ENCODE data around the gene ZNF331. TPM values are rescaled to one million over a fixed set of nuclear protein-coding genes. Genes with fewer than 3 reads are reported as not detected.

The ZNF331 gene
- total and polyA plus RNA-seq, 2 of the 4 experiments (the other 2 are of a cell fraction): 6.6 to 11.1 TPM

DNA sequence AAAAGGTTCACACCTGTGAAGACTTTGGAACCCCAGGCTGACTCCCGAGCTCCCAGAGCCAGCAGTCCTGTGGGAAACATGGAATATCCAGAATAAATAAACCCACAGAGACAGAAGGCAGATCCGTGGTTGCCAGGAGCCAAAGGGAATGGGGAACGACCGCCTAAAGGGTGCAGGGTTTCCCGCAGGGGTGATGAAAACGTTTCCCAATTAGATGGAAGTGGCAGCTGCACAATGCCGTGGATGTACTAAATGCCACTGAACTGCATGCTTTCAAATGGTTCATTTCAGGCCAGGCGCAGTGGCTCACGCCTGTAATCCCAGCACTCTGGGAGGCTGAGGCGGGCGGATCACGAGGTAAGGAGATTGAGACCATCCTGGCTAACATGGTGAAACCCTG, 70.4 kb downstream of the ZNF331 start:
- WGBS, 2 experiments (ENCODE audit: extremely low coverage in 2 of 2, insufficient read length in 1 of 2): 79% methylated on average over 4 of the region's 12 CpGs; no CpG with 5 or more reads in 1 of the 2 experiments
- H3K4me1 ChIP-seq (ENCODE audit: control insufficient read depth, insufficient read depth, low read length): no peaks in the 10 kb centered on the region
- no peak overlapping the region for H3K18ac ChIP-seq (ENCODE audit: low read depth, low read length)
- ChIA-PET POLR2A (ENCODE audit: unreplicated experiment) (no interaction called here), CTCF (no interaction called here)
- H3K56ac ChIP-seq (ENCODE audit: extremely low read depth, insufficient read depth, low read length): no peak overlapping the region
- H3K9me3 ChIP-seq (ENCODE audit: control insufficient read depth, insufficient read depth, low read length): peaks cover 37% of the 10 kb centered on the region
- no peak overlapping the region for H3K4me2 ChIP-seq (ENCODE audit: low read depth, low read length)
- H2BK20ac ChIP-seq (ENCODE audit: low read depth, low read length): no peak overlapping the region
- no peaks in the 10 kb centered on the region for H3K36me3 ChIP-seq (ENCODE audit: control insufficient read depth, insufficient read depth, low read length)
- in situ Hi-C loops (cut with MboI; ENCODE audit: low sequenced_read_pairs): no loop called here
- no peak overlapping the region for H4K8ac ChIP-seq (ENCODE audit: low read depth in 2 of 2, low read length in 2 of 2)
- H3K9me1 ChIP-seq (ENCODE audit: insufficient read depth, low read length): no peaks in the 10 kb centered on the region
- no peaks in the 10 kb centered on the region for H4K20me1 ChIP-seq (ENCODE audit: insufficient read depth, low read length)
- no peak overlapping the region for H2BK15ac ChIP-seq (ENCODE audit: low read depth, low read length)
- dilution Hi-C loops (cut with HindIII; ENCODE audit: low sequenced_read_pairs, unreplicated experiment): no loop called here
- H3K79me1 ChIP-seq (ENCODE audit: low read depth in 1 of 2, low read length in 2 of 2): no peaks in the 10 kb centered on the region
- no peak overlapping the region for H2AK5ac ChIP-seq (ENCODE audit: low read depth, low read length)
- no peak overlapping the region for H3K23ac ChIP-seq (ENCODE audit: low read depth, low read length)
- no peak overlapping the region for H3K4ac ChIP-seq (ENCODE audit: low read depth, low read length)
- no peak overlapping the region for H3K27ac ChIP-seq (ENCODE audit: insufficient read depth, low read length)
- H4K5ac ChIP-seq (ENCODE audit: low read depth, low read length): no peak overlapping the region
- H3K9ac ChIP-seq (ENCODE audit: low read depth, low read length): no peak overlapping the region
- DNase-seq (no peak), ATAC-seq (ENCODE audit: low read depth) (no peak)
- TF ChIP-seq FOS (IDR thresholded peaks at IDR 0.05; ENCODE audit: low read depth, low read length) (no peak), POLR2A (IDR thresholded peaks at IDR 0.05; ENCODE audit: low read depth, low read length) (no peak), MXI1 (IDR thresholded peaks at IDR 0.05; ENCODE audit: borderline replicate concordance, low read depth, low read length) (no peak), CHD1 (IDR thresholded peaks at IDR 0.05; ENCODE audit: low read depth, low read length) (no peak), RFX5 (IDR thresholded peaks at IDR 0.05; ENCODE audit: low read depth, low read length) (no peak), RAD21 (IDR thresholded peaks at IDR 0.05; ENCODE audit: low read length) (no peak), NFE2L2 (IDR thresholded peaks at IDR 0.05; ENCODE audit: low read depth, low read length) (no peak), MAFK (IDR thresholded peaks at IDR 0.05; ENCODE audit: low read depth, low read length) (no peak), CEBPB (IDR thresholded peaks at IDR 0.05; ENCODE audit: low read depth, low read length) (no peak), ELK1 (IDR thresholded peaks at IDR 0.05; ENCODE audit: borderline replicate concordance, low read depth, low read length) (no peak), RCOR1 (IDR thresholded peaks at IDR 0.05; ENCODE audit: insufficient replicate concordance, low read length) (no peak), BHLHE40 (IDR thresholded peaks at IDR 0.05; ENCODE audit: low read depth, low read length) (no peak), SMC3 (IDR thresholded peaks at IDR 0.05; ENCODE audit: low read depth, low read length) (no peak), MAZ (IDR thresholded peaks at IDR 0.05; ENCODE audit: borderline replicate concordance, low read depth, low read length) (no peak)
- TF ChIP-seq, protein P1, sequence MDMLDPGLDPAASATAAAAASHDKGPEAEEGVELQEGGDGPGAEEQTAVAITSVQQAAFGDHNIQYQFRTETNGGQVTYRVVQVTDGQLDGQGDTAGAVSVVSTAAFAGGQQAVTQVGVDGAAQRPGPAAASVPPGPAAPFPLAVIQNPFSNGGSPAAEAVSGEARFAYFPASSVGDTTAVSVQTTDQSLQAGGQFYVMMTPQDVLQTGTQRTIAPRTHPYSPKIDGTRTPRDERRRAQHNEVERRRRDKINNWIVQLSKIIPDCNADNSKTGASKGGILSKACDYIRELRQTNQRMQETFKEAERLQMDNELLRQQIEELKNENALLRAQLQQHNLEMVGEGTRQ (IDR thresholded peaks at IDR 0.05; ENCODE audit: low read depth, low read length): no peak
- TF ChIP-seq, protein P2, sequence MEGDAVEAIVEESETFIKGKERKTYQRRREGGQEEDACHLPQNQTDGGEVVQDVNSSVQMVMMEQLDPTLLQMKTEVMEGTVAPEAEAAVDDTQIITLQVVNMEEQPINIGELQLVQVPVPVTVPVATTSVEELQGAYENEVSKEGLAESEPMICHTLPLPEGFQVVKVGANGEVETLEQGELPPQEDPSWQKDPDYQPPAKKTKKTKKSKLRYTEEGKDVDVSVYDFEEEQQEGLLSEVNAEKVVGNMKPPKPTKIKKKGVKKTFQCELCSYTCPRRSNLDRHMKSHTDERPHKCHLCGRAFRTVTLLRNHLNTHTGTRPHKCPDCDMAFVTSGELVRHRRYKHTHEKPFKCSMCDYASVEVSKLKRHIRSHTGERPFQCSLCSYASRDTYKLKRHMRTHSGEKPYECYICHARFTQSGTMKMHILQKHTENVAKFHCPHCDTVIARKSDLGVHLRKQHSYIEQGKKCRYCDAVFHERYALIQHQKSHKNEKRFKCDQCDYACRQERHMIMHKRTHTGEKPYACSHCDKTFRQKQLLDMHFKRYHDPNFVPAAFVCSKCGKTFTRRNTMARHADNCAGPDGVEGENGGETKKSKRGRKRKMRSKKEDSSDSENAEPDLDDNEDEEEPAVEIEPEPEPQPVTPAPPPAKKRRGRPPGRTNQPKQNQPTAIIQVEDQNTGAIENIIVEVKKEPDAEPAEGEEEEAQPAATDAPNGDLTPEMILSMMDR (conservative IDR thresholded peaks at IDR 0.05; ENCODE audit: low read depth, low read length): no peak
- H2AFZ ChIP-seq (replicated peaks; ENCODE audit: low read length, poor library complexity): no peak overlapping the region
- H2BK120ac ChIP-seq (ENCODE audit: low read depth, low read length): no peak overlapping the region
- H4K91ac ChIP-seq (ENCODE audit: insufficient read depth, low read depth, low read length): no peak overlapping the region
- no peak overlapping the region for H2AK9ac ChIP-seq (replicated peaks; ENCODE audit: low read depth, low read length, poor library complexity)
- BruUV-seq (replicated peaks): no TSS peak
- H3K14ac ChIP-seq (replicated peaks; ENCODE audit: low read depth, low read length): no peak overlapping the region
- intact Hi-C loops (cut with micrococcal nuclease): no loop called here
- H2BK5ac ChIP-seq (ENCODE audit: low read depth, low read length, poor library complexity, severe bottlenecking): no peak overlapping the region
- no peaks in the 10 kb centered on the region for H3K27me3 ChIP-seq (ENCODE audit: control insufficient read depth, insufficient read depth, low read length)
- H3K4me3 ChIP-seq (ENCODE audit: insufficient read depth, low read depth, low read length): no peak overlapping the region

All from IMR-90 (cell line).